CD14-positive monocyte (primary cell): ENCODE measurements around the gene FREM1. TPM values are rescaled to one million over a fixed set of nuclear protein-coding genes. Genes with fewer than 3 reads are reported as not detected.

Source experiments
- DNase-seq, 3 donors: peaks; one replicate each; pipeline ENCODE4 v3.0.0-alpha.2; 2011 to 2022
- H2AFZ ChIP-seq: 2 replicates; pipeline ENCODE4 v1.6.0; 2012; ENCODE audit warnings: mild to moderate bottlenecking, low read depth, low read length, inconsistent platforms; ENCODE audit not compliant: insufficient read depth, poor library complexity, severe bottlenecking
- H3K27ac ChIP-seq, 2 donors: 1 replicate in 1 of 2; 2 replicates in 1 of 2; pipeline ENCODE4 v1.5.1; 2012 to 2013; ENCODE audit warnings: low read length in 2 of 2, control low read depth in 1 of 2, inconsistent platforms in 1 of 2, low read depth in 1 of 2, mild to moderate bottlenecking in 1 of 2
- H3K27me3 ChIP-seq, 2 donors: one replicate each; pipeline versions ENCODE4 v1.6.0 to v1.6.1; 2011 to 2013; ENCODE audit warnings: low read length in 2 of 2; ENCODE audit not compliant: control insufficient read depth in 2 of 2, insufficient read depth in 2 of 2
- H3K36me3 ChIP-seq, 2 donors: replicated peaks in 1 of 2; 1 replicate in 1 of 2; 2 replicates in 1 of 2; pipeline versions ENCODE4 v1.5.1 to v1.6.1; 2012 to 2013; ENCODE audit warnings: low read length in 2 of 2, control low read depth in 1 of 2, inconsistent platforms in 1 of 2, mild to moderate bottlenecking in 1 of 2; ENCODE audit not compliant: insufficient read depth in 2 of 2, control insufficient read depth in 1 of 2
- H3K4me1 ChIP-seq, 2 donors: 1 replicate in 1 of 2; 2 replicates in 1 of 2; pipeline versions ENCODE4 v1.5.1 to v1.6.1; 2012 to 2013; ENCODE audit warnings: low read length in 2 of 2, control low read depth in 1 of 2, inconsistent platforms in 1 of 2, mild to moderate bottlenecking in 1 of 2, moderate library complexity in 1 of 2; ENCODE audit not compliant: insufficient read depth in 2 of 2, control insufficient read depth in 1 of 2
- H3K4me2 ChIP-seq: replicated peaks from 2 replicates; pipeline ENCODE3; 2012; ENCODE audit warnings: low read length, moderate library complexity, mild to moderate bottlenecking; ENCODE audit not compliant: poor library complexity, severe bottlenecking; ENCODE audit errors: extremely low read depth
- H3K4me3 ChIP-seq, 3 experiments: fragments of 200-600 bp in 1 of 3; sonication (generic) in 1 of 3; replicated peaks in 1 of 3; 1 replicate in 2 of 3; 2 replicates in 1 of 3; pipeline ENCODE4 v1.5.1; 2011 to 2013; ENCODE audit warnings: low read length in 3 of 3, mild to moderate bottlenecking in 3 of 3, control low read depth in 2 of 3, low read depth in 2 of 3, inconsistent platforms in 1 of 3, moderate library complexity in 1 of 3
- H3K79me2 ChIP-seq: 2 replicates; pipeline ENCODE4 v1.6.0; 2012; ENCODE audit warnings: mild to moderate bottlenecking, control low read depth, inconsistent platforms, low read length, moderate library complexity; ENCODE audit not compliant: insufficient read depth
- H3K9ac ChIP-seq: 2 replicates; pipeline ENCODE4 v1.6.0; 2017; ENCODE audit warnings: low read length, mild to moderate bottlenecking; ENCODE audit not compliant: insufficient read depth, poor library complexity, severe bottlenecking
- H3K9me3 ChIP-seq, 2 donors: replicated peaks in 1 of 2; 1 replicate in 1 of 2; 2 replicates in 1 of 2; pipeline versions ENCODE4 v1.5.1 to v1.6.1; 2012 to 2013; ENCODE audit warnings: low read length in 2 of 2, control low read depth in 1 of 2; ENCODE audit not compliant: control insufficient read depth in 1 of 2, insufficient read depth in 1 of 2
- H4K20me1 ChIP-seq: 2 replicates; pipeline ENCODE4 v1.6.0; 2012; ENCODE audit warnings: mild to moderate bottlenecking, low read length, control low read depth, moderate library complexity; ENCODE audit not compliant: insufficient read depth
- H3K27ac Mint-ChIP-seq, 7 donors: one replicate each; pipeline ENCODE4 v1.8.0; 2020; ENCODE audit warnings: mild to moderate bottlenecking in 7 of 7, mixed read lengths in 7 of 7, moderate library complexity in 6 of 7, inconsistent platforms in 2 of 7
- H3K27me3 Mint-ChIP-seq, 3 donors: one replicate each; pipeline ENCODE4 v1.8.0; 2021 to 2022; ENCODE audit warnings: low read depth in 3 of 3, mild to moderate bottlenecking in 3 of 3, mixed read lengths in 3 of 3, moderate library complexity in 3 of 3, inconsistent platforms in 1 of 3
- H3K36me3 Mint-ChIP-seq, 2 donors: one replicate each; pipeline ENCODE4 v1.8.0; 2020; ENCODE audit warnings: mixed read lengths in 2 of 2, inconsistent platforms in 1 of 2, mild to moderate bottlenecking in 1 of 2
- H3K4me1 Mint-ChIP-seq: one replicate; pipeline ENCODE4 v1.8.0; 2020; ENCODE audit warnings: mild to moderate bottlenecking, mixed read lengths
- H3K4me3 Mint-ChIP-seq, 2 donors: one replicate each; pipeline ENCODE4 v1.8.0; 2020; ENCODE audit warnings: mild to moderate bottlenecking in 2 of 2, mixed read lengths in 2 of 2, moderate library complexity in 1 of 2
- H3K9me3 Mint-ChIP-seq, 7 donors: one replicate each; pipeline ENCODE4 v1.8.0; 2020 to 2022; ENCODE audit warnings: mixed read lengths in 7 of 7, mild to moderate bottlenecking in 6 of 7, moderate library complexity in 6 of 7, inconsistent platforms in 2 of 7
- CTCF ChIP-seq: fragments of 200-600 bp; IDR thresholded peaks from one replicate; pipeline ENCODE4 v1.8.0; 2022; ENCODE audit warnings: antibody characterized with exemption, mild to moderate bottlenecking
- WGBS: methylation state at CpG from one replicate; pipeline ENCODE4 v1.1.5; 2013; ENCODE audit warnings: missing lambda C conversion rate; ENCODE audit not compliant: insufficient coverage; 5-methylcytosine and 5-hydroxymethylcytosine counted together
- intact Hi-C, 2 donors: fragments of 100-400 bp; cut with micrococcal nuclease; formaldehyde crosslinking; loops; one replicate each; pipeline versions ENCODE4 v1.15.0 to v1.15.1; 2023
- polyA plus RNA-seq, 3 donors: library from polyadenylated mRNA; depleted of rRNA in 1 of 3; unstranded in 2 of 3; stranded (reverse) in 1 of 3; fragments of 300-500 nt in 2 of 3; fragments of >200 nt in 1 of 3; fragmentation: Illumina TruSeq in 2 of 3; gene quantifications; 1 replicate in 2 of 3; 2 replicates in 1 of 3; pipeline ENCODE4 v1.2.3, GENCODE V29; 2012 to 2021

Gene FREM1
- polyA plus RNA-seq, 3 donors, result not detected

GRCh38 chr9:14899815-14900193 is 10.4 kb downstream of the FREM1 start:
- no peak overlapping the region for H3K4me3 ChIP-seq
- no peak overlapping the region for H3K4me2 ChIP-seq
- no peaks in the 10 kb centered on the region for H3K79me2 ChIP-seq
- H3K27ac ChIP-seq, result no peak overlapping the region
- no peaks in the 10 kb centered on the region for H3K36me3 Mint-ChIP-seq
- intact Hi-C loops, result no loop called here
- H3K27ac Mint-ChIP-seq, result no peak overlapping the region
- no peak overlapping the region for H3K9ac ChIP-seq
- WGBS, result no CpG with 5 or more reads among the region's 4 CpGs
- DNase-seq, result no peak
- no peaks in the 10 kb centered on the region for H3K4me1 ChIP-seq
- H4K20me1 ChIP-seq, result no peaks in the 10 kb centered on the region
- no peak for TF ChIP-seq CTCF
- peaks cover 0 to 4% (median 0%) of the 10 kb centered on the region in 7 donors for H3K9me3 Mint-ChIP-seq
- H3K27me3 ChIP-seq, result no peaks in the 10 kb centered on the region
- H3K4me3 Mint-ChIP-seq, result no peak overlapping the region
- H3K9me3 ChIP-seq, result no peaks in the 10 kb centered on the region
- H2AFZ ChIP-seq, result no peak overlapping the region
- H3K27me3 Mint-ChIP-seq, result peaks cover 0 to 4% (median 0%) of the 10 kb centered on the region in 3 donors
- no peaks in the 10 kb centered on the region for H3K36me3 ChIP-seq
- no peaks in the 10 kb centered on the region for H3K4me1 Mint-ChIP-seq

GRCh38 chr9:14899042-14899814 is 11.0 kb downstream of the FREM1 start:
- H3K4me3 Mint-ChIP-seq, result no peak overlapping the region
- no peaks in the 10 kb centered on the region for H3K4me1 Mint-ChIP-seq
- Histone ChIP-seq H3K79me2 (no peaks in the 10 kb centered on the region), H3K36me3 (no peaks in the 10 kb centered on the region), H3K27me3 (no peaks in the 10 kb centered on the region), H3K4me3 (no peak overlapping the region), H3K9me3 (no peaks in the 10 kb centered on the region), H4K20me1 (no peaks in the 10 kb centered on the region), H2AFZ (no peak overlapping the region), H3K4me2 (no peak overlapping the region), H3K27ac (no peak overlapping the region), H3K4me1 (no peaks in the 10 kb centered on the region), H3K9ac (no peak overlapping the region)
- intact Hi-C loops, result no loop called here
- no peak for DNase-seq
- peaks cover 0 to 3% (median 0%) of the 10 kb centered on the region in 3 donors for H3K27me3 Mint-ChIP-seq
- H3K36me3 Mint-ChIP-seq, result no peaks in the 10 kb centered on the region
- H3K27ac Mint-ChIP-seq, result no peak overlapping the region
- peaks cover 0 to 4% (median 0%) of the 10 kb centered on the region in 7 donors for H3K9me3 Mint-ChIP-seq
- no peak for TF ChIP-seq CTCF
- 83% methylated on average over 1 of the region's 6 CpGs for WGBS
